Measurements from ENCODE around the gene SEMA3D.

DNA sequence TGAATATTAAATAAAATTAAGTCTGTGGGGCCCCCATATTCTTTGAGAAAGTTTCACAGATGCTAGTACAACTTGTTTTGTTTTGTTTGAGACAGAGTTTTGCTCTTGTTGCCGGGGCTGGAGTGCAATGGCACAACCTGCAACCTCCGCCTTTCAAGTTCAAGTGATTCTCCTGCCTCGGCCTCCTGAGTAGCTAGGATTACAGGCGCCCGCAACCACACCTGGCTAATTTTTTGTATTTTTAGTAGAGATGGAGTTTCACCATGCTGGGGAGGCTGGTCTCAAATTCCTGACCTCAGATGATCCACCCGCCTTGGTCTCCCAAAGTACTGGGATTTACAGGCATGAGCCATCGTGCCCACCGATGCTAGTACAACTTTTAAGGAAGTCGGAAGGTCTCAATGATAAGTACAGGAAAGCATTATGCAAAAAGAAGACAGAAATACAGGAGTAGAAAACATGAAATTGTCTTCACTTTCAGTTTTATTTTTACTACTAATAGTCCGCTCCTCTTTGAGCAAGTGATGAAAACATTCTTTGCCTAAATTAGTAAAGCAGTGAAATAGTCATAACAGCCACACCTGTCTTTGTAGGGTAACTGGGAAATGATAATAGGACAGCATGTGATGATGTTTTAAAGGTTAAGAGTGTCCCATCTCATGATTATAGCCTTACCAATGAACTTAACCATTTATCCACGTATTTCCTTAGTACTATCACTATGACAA lies 147.5 kb downstream of the SEMA3D start:
- TF ChIP-seq SREBF2 (CRISPR knock-in tag; IDR thresholded peaks at IDR 0.05) (no peak), MYNN (IDR thresholded peaks at IDR 0.05) (no peak), MYNN (CRISPR knock-in tag; IDR thresholded peaks at IDR 0.05) (no peak), SIN3A (IDR thresholded peaks at IDR 0.05; ENCODE audit: borderline replicate concordance in 2 of 2, control insufficient read depth in 1 of 2, low read depth in 2 of 2, low read length in 2 of 2) (no peak), HDAC2 (IDR thresholded peaks at IDR 0.05) (no peak), GATA2 (CRISPR knock-in tag; IDR thresholded peaks at IDR 0.05) (no peak)
- TF ChIP-seq, protein P1, sequence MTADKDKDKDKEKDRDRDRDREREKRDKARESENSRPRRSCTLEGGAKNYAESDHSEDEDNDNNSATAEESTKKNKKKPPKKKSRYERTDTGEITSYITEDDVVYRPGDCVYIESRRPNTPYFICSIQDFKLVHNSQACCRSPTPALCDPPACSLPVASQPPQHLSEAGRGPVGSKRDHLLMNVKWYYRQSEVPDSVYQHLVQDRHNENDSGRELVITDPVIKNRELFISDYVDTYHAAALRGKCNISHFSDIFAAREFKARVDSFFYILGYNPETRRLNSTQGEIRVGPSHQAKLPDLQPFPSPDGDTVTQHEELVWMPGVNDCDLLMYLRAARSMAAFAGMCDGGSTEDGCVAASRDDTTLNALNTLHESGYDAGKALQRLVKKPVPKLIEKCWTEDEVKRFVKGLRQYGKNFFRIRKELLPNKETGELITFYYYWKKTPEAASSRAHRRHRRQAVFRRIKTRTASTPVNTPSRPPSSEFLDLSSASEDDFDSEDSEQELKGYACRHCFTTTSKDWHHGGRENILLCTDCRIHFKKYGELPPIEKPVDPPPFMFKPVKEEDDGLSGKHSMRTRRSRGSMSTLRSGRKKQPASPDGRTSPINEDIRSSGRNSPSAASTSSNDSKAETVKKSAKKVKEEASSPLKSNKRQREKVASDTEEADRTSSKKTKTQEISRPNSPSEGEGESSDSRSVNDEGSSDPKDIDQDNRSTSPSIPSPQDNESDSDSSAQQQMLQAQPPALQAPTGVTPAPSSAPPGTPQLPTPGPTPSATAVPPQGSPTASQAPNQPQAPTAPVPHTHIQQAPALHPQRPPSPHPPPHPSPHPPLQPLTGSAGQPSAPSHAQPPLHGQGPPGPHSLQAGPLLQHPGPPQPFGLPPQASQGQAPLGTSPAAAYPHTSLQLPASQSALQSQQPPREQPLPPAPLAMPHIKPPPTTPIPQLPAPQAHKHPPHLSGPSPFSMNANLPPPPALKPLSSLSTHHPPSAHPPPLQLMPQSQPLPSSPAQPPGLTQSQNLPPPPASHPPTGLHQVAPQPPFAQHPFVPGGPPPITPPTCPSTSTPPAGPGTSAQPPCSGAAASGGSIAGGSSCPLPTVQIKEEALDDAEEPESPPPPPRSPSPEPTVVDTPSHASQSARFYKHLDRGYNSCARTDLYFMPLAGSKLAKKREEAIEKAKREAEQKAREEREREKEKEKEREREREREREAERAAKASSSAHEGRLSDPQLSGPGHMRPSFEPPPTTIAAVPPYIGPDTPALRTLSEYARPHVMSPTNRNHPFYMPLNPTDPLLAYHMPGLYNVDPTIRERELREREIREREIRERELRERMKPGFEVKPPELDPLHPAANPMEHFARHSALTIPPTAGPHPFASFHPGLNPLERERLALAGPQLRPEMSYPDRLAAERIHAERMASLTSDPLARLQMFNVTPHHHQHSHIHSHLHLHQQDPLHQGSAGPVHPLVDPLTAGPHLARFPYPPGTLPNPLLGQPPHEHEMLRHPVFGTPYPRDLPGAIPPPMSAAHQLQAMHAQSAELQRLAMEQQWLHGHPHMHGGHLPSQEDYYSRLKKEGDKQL (CRISPR knock-in tag; IDR thresholded peaks at IDR 0.05; ENCODE audit: borderline replicate concordance) = no peak
- TF ChIP-seq, protein P2, sequence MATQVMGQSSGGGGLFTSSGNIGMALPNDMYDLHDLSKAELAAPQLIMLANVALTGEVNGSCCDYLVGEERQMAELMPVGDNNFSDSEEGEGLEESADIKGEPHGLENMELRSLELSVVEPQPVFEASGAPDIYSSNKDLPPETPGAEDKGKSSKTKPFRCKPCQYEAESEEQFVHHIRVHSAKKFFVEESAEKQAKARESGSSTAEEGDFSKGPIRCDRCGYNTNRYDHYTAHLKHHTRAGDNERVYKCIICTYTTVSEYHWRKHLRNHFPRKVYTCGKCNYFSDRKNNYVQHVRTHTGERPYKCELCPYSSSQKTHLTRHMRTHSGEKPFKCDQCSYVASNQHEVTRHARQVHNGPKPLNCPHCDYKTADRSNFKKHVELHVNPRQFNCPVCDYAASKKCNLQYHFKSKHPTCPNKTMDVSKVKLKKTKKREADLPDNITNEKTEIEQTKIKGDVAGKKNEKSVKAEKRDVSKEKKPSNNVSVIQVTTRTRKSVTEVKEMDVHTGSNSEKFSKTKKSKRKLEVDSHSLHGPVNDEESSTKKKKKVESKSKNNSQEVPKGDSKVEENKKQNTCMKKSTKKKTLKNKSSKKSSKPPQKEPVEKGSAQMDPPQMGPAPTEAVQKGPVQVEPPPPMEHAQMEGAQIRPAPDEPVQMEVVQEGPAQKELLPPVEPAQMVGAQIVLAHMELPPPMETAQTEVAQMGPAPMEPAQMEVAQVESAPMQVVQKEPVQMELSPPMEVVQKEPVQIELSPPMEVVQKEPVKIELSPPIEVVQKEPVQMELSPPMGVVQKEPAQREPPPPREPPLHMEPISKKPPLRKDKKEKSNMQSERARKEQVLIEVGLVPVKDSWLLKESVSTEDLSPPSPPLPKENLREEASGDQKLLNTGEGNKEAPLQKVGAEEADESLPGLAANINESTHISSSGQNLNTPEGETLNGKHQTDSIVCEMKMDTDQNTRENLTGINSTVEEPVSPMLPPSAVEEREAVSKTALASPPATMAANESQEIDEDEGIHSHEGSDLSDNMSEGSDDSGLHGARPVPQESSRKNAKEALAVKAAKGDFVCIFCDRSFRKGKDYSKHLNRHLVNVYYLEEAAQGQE (IDR thresholded peaks at IDR 0.05; ENCODE audit: borderline replicate concordance) = no peak
- TF ChIP-seq, protein P2 (CRISPR knock-in tag; IDR thresholded peaks at IDR 0.05; ENCODE audit: low read depth) = no peak

Measured in K562 (cell line).